Measurements from ENCODE around the gene ZNF680.
"Not testable (repeated sequence)": the region's sequence is repeated elsewhere in the genome, so short reads cannot be mapped to it uniquely, and the experiment has no call there.

Gene ZNF680

DNA sequence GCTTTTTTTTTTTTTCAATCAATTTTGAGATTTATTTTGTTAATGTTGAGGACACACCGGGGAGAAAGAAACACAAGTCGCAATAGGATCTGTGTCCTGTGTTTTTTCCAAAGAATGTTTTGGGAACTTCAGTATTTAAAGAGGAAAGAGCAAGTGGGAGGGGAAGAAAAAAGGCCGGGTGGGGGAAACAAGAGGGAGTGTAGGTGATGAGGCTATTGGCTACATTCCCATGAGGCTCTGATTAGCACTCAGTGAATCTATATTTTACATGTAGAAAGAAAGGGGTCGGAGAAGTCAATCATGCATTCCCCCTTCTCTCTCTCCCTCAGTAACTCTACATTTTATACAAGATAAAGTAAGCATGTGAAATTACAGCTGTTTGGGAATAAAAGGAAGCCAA, 4.1 kb downstream of the ZNF680 start:
- TF ChIP-seq TARDBP (IDR thresholded peaks at IDR 0.05) (no peak), ZNF384 (IDR thresholded peaks at IDR 0.05) (no peak), ARNT (IDR thresholded peaks at IDR 0.05) (no peak), HDGF (IDR thresholded peaks at IDR 0.05; ENCODE audit: borderline replicate concordance) (no peak), BHLHE40 (IDR thresholded peaks at IDR 0.05; ENCODE audit: borderline replicate concordance) (no peak), ELF4 (IDR thresholded peaks at IDR 0.05) (no peak), FOXK2 (IDR thresholded peaks at IDR 0.05) (no peak), CTBP1 (IDR thresholded peaks at IDR 0.05; ENCODE audit: borderline replicate concordance) (no peak), FOXA1 (IDR thresholded peaks at IDR 0.05) (no peak), FOXM1 (IDR thresholded peaks at IDR 0.05; ENCODE audit: borderline replicate concordance) (no peak), PKNOX1 (IDR thresholded peaks at IDR 0.05) (no peak)
- POLR2A ChIA-PET = no interaction called here
- DNase-seq (ENCODE audit: extremely low spot score) = no peak
- CTCF ChIA-PET = no interaction called here

DNA sequence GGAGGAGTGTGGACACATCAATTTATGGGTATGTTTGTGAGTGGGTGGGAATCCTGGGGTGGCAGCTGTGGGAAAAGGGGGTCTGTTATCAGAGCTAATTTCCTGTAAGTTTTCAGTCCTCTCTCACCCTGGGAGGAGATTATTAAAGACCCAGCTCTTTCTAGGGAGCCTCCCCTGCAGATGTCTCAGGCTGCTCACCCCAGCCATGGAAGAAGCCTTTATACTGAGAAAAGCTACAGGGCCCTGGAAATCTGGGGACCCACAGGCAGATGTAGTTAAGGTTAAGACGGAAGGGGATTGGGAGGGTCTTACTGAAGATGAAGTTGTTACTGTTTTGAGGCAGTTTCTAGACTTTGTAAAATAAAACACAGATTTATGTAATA, 4.6 kb downstream of the ZNF680 start:
- POLR2A ChIA-PET = no interaction called here
- CTCF ChIA-PET = no interaction called here
- DNase-seq (ENCODE audit: extremely low spot score) = no peak
- TF ChIP-seq HDGF (IDR thresholded peaks at IDR 0.05; ENCODE audit: borderline replicate concordance) (no peak), LEF1 (IDR thresholded peaks at IDR 0.05; ENCODE audit: borderline replicate concordance) (no peak), CTBP1 (IDR thresholded peaks at IDR 0.05; ENCODE audit: borderline replicate concordance) (no peak), FOXA1 (IDR thresholded peaks at IDR 0.05) (no peak), BHLHE40 (IDR thresholded peaks at IDR 0.05; ENCODE audit: borderline replicate concordance) (no peak), PKNOX1 (IDR thresholded peaks at IDR 0.05) (no peak), FOXM1 (IDR thresholded peaks at IDR 0.05; ENCODE audit: borderline replicate concordance) (no peak), ELF4 (IDR thresholded peaks at IDR 0.05) (no peak), NFRKB (IDR thresholded peaks at IDR 0.05) (no peak), SP1 (IDR thresholded peaks at IDR 0.05) (no peak), ZNF384 (IDR thresholded peaks at IDR 0.05) (no peak), FOXK2 (IDR thresholded peaks at IDR 0.05) (no peak)

- no peak for TF ChIP-seq FOXA1 (IDR thresholded peaks at IDR 0.05)
- TF ChIP-seq CTBP1 (IDR thresholded peaks at IDR 0.05; ENCODE audit: borderline replicate concordance) = no peak
- no peak for TF ChIP-seq HDGF (IDR thresholded peaks at IDR 0.05; ENCODE audit: borderline replicate concordance)
- no peak for TF ChIP-seq ELF4 (IDR thresholded peaks at IDR 0.05)
- no peak for TF ChIP-seq SUZ12 (IDR thresholded peaks at IDR 0.05)
- no peak for TF ChIP-seq BHLHE40 (IDR thresholded peaks at IDR 0.05; ENCODE audit: borderline replicate concordance)
- TF ChIP-seq SP1 (IDR thresholded peaks at IDR 0.05) = no peak
- no peak for TF ChIP-seq LEF1 (IDR thresholded peaks at IDR 0.05; ENCODE audit: borderline replicate concordance)
- no peak for TF ChIP-seq PKNOX1 (IDR thresholded peaks at IDR 0.05)
- DNase-seq (ENCODE audit: extremely low spot score) = no peak
- ChIA-PET CTCF (no interaction called here), POLR2A (no interaction called here)
Observed at GRCh38 chr7:64557601-64558322, 5.1 kb downstream of the ZNF680 start.

DNA sequence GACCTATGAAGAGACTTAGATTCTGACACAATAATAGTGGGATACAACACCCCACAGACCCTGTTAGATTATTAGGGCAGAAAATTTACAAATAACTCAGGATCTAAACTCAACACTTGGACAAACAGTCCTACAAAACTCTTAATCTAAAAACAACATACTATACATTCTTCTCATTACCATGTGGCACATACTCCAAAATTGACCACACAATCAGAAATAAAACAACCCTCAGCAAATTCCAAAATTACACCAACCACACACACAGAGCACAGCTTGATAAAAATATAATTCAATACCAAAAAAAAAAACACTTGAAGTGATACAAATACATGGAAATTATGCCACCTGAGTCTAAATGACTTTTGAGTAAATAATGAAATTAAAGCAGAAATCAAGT, 7.8 kb downstream of the ZNF680 start:
- no peak for TF ChIP-seq FOXM1 (IDR thresholded peaks at IDR 0.05; ENCODE audit: borderline replicate concordance)
- no peak for TF ChIP-seq L3MBTL2 (conservative IDR thresholded peaks at IDR 0.05)
- TF ChIP-seq SP1 (IDR thresholded peaks at IDR 0.05) = no peak
- TF ChIP-seq SUZ12 (IDR thresholded peaks at IDR 0.05) = no peak
- TF ChIP-seq TARDBP (IDR thresholded peaks at IDR 0.05) = no peak
- TF ChIP-seq FOXK2 (IDR thresholded peaks at IDR 0.05) = no peak
- no peak for TF ChIP-seq HDGF (IDR thresholded peaks at IDR 0.05; ENCODE audit: borderline replicate concordance)
- no peak for TF ChIP-seq CTBP1 (IDR thresholded peaks at IDR 0.05; ENCODE audit: borderline replicate concordance)
- TF ChIP-seq PKNOX1 (IDR thresholded peaks at IDR 0.05) = no peak
- DNase-seq (ENCODE audit: extremely low spot score) = no peak
- ChIA-PET POLR2A (no interaction called here), CTCF (no interaction called here)

- DNase-seq (ENCODE audit: extremely low spot score); POLR2A ChIA-PET; CTCF ChIA-PET: not testable (repeated sequence)
Observed at GRCh38 chr7:64554188-64554587, 8.7 kb downstream of the ZNF680 start.

DNA sequence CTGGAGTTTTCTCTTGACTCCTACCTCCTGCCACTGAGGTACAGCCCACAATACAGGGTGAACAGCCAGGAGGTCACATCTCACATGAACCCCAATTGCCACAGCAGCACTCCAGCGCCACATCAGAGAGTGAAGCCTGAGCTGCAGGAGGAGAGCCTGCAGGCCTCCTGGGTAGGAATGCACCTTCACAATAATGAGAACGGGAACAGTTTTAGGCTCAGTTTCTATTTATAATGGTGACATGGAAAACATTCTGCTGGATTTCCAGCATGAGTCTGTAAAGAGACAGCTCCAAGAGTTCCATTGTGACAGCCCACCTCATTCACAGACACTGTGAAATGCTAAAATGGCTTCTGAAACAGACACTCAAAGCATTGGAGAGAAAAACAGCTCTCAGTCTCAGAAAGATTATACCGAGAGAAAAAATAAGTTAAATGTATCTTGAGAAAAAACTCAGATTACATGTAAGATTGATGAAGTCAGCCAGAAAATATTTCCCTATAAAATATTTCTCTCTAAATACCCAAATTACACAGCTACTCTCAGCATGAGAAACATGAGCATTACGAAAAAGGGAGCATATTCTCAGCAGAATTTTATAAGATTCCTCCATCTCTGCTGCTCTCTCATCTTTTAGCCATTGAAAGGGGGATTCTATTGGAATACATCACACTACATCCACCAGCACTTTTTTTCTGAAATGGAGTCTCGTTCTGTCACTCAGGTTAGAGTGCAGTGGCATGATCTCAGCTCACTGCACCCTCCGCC, 11.3 kb downstream of the ZNF680 start:
- ChIA-PET CTCF (no interaction called here), POLR2A (no interaction called here)
- TF ChIP-seq FOXA1 (IDR thresholded peaks at IDR 0.05) = no peak
- TF ChIP-seq HDGF (IDR thresholded peaks at IDR 0.05; ENCODE audit: borderline replicate concordance) = no peak
- TF ChIP-seq NFRKB (IDR thresholded peaks at IDR 0.05) = no peak
- TF ChIP-seq LEF1 (IDR thresholded peaks at IDR 0.05; ENCODE audit: borderline replicate concordance) = no peak
- TF ChIP-seq FOXK2 (IDR thresholded peaks at IDR 0.05) = no peak
- TF ChIP-seq SP1 (IDR thresholded peaks at IDR 0.05) = no peak
- no peak for TF ChIP-seq CTBP1 (IDR thresholded peaks at IDR 0.05; ENCODE audit: borderline replicate concordance)
- no peak for TF ChIP-seq TARDBP (IDR thresholded peaks at IDR 0.05)
- TF ChIP-seq ARNT (IDR thresholded peaks at IDR 0.05) = no peak
- DNase-seq (ENCODE audit: extremely low spot score) = no peak
